ENCODE measurements around the gene KDM4C. TPM values are rescaled to one million over a fixed set of nuclear protein-coding genes. Genes with fewer than 3 reads are reported as not detected.

KDM4C gene
- total RNA-seq, 4 donors from 2014 or later: 52.1 to 83.6 (median 65.5) TPM

GRCh38 chr9:7095058-7095457, 337.3 kb downstream of the KDM4C start:
- Histone ChIP-seq H3K27ac (no peak overlapping the region), H3K4me1 (no peaks in the 10 kb centered on the region), H3K4me3 (replicated peaks in 1 of 3) (no peak overlapping the region), H3K9me3 (no peaks in the 10 kb centered on the region), H3K27me3 (no peaks in the 10 kb centered on the region), H3K36me3 (no peaks in the 10 kb centered on the region)
- TF ChIP-seq POLR2A (IDR thresholded peaks at IDR 0.05): no peak
- 74 to 92% methylated on average over 3 of the region's 3 CpGs for WGBS, 2 donors
- no peak for DNase-seq
- intact Hi-C loops (cut with DNase I): no loop called here

- H3K4me1 ChIP-seq: no peaks in the 10 kb centered on the region
- H3K4me3 ChIP-seq (replicated peaks in 1 of 3): no peak overlapping the region
- no peaks in the 10 kb centered on the region for H3K9me3 ChIP-seq
- WGBS, 2 donors: 82 to 92% methylated on average over 7 of the region's 7 CpGs
- H3K27ac ChIP-seq: no peak overlapping the region
- intact Hi-C loops (cut with DNase I): no loop called here
- H3K36me3 ChIP-seq: no peaks in the 10 kb centered on the region
- no peaks in the 10 kb centered on the region for H3K27me3 ChIP-seq
- TF ChIP-seq POLR2A (IDR thresholded peaks at IDR 0.05): no peak
- TF ChIP-seq CTCF (IDR thresholded peaks at IDR 0.05): no peak
- DNase-seq: no peak
Observed at GRCh38 chr9:7097040-7097715, 339.4 kb downstream of the KDM4C start.

GRCh38 chr9:7097785-7098752, 340.3 kb downstream of the KDM4C start:
- no peak for TF ChIP-seq CTCF (IDR thresholded peaks at IDR 0.05)
- TF ChIP-seq POLR2A (IDR thresholded peaks at IDR 0.05): no peak
- no peaks in the 10 kb centered on the region for H3K9me3 ChIP-seq

GRCh38 chr9:7103367-7103766, 345.6 kb downstream of the KDM4C start:
- H3K36me3 ChIP-seq: peaks cover 4 to 6% of the 10 kb centered on the region in 2 donors
- TF ChIP-seq CTCF (IDR thresholded peaks at IDR 0.05): no peak
- TF ChIP-seq POLR2A (IDR thresholded peaks at IDR 0.05): no peak
- intact Hi-C loops (cut with DNase I): no loop called here
- WGBS, 2 donors: 88 to 90% methylated on average over 7 of the region's 7 CpGs
- DNase-seq: no peak
- H3K27me3 ChIP-seq: no peaks in the 10 kb centered on the region
- no peaks in the 10 kb centered on the region for H3K4me1 ChIP-seq
- no peak overlapping the region for H3K4me3 ChIP-seq (replicated peaks in 1 of 3)
- no peak overlapping the region for H3K27ac ChIP-seq
- no peaks in the 10 kb centered on the region for H3K9me3 ChIP-seq

More at GRCh38 chr9:7097785-7098752, 340.3 kb downstream of the KDM4C start:
- Histone ChIP-seq H3K27me3 (no peaks in the 10 kb centered on the region), H3K36me3 (no peaks in the 10 kb centered on the region), H3K4me1 (no peaks in the 10 kb centered on the region), H3K27ac (no peak overlapping the region), H3K4me3 (replicated peaks in 1 of 3) (no peak overlapping the region)
- 80 to 89% methylated on average over 3 of the region's 3 CpGs for WGBS, 2 donors
- intact Hi-C loops (cut with DNase I): no loop called here
- no peak for DNase-seq

- no peaks in the 10 kb centered on the region for H3K4me1 ChIP-seq
- 93% methylated on average over 6 of the region's 6 CpGs for WGBS, 2 donors
- no peaks in the 10 kb centered on the region for H3K27me3 ChIP-seq
- TF ChIP-seq POLR2A (IDR thresholded peaks at IDR 0.05): no peak
- no peak for TF ChIP-seq CTCF (IDR thresholded peaks at IDR 0.05)
- no peak overlapping the region for H3K4me3 ChIP-seq (replicated peaks in 1 of 3)
- DNase-seq: no peak
- no peak overlapping the region for H3K27ac ChIP-seq
- intact Hi-C loops (cut with DNase I): no loop called here
- peaks cover 4 to 6% of the 10 kb centered on the region in 2 donors for H3K36me3 ChIP-seq
- no peaks in the 10 kb centered on the region for H3K9me3 ChIP-seq
Observed at GRCh38 chr9:7103771-7104170, 346.0 kb downstream of the KDM4C start.

Data from thyroid gland (tissue), 4 donors.